Bronchial epithelial cell (primary cell): ENCODE measurements around the gene ABTB2. TPM values are rescaled to one million over a fixed set of nuclear protein-coding genes. Genes with fewer than 3 reads are reported as not detected.

ENCODE experiments used
- DNase-seq: peaks from one replicate; pipeline ENCODE4 v3.0.0-alpha.2; 2010; ENCODE audit warnings: low read depth
- FAIRE-seq: peaks from 2 replicates; lab custom pipeline; 2011; peaks lifted over from hg19 to GRCh38; lab: Jason Lieb, UNC
- H3K27me3 ChIP-seq: 2 replicates; pipeline ENCODE4 v1.5.1; 2011; ENCODE audit warnings: low read length; ENCODE audit not compliant: control insufficient read depth, insufficient read depth
- H3K36me3 ChIP-seq: 2 replicates; pipeline ENCODE4 v1.5.1; 2011; ENCODE audit warnings: low read length; ENCODE audit not compliant: control insufficient read depth, insufficient read depth
- H3K4me3 ChIP-seq: 2 replicates; pipeline ENCODE4 v1.5.1; 2011; ENCODE audit warnings: mild to moderate bottlenecking, low read depth, low read length, control low read depth
- total RNA-seq: library from RNA; depleted of rRNA; stranded (reverse); fragments of >200 nt; gene quantifications from 2 replicates; pipeline ENCODE4 v1.2.1, GENCODE V29; 2014
- TF ChIP-seq, protein P1 (sequence below): IDR thresholded peaks from 2 replicates; pipeline ENCODE4 v1.5.1; 2011; ENCODE audit warnings: mild to moderate bottlenecking, moderate library complexity, low read length, control low read depth, inconsistent platforms; ENCODE audit not compliant: insufficient read depth, severe bottlenecking

The ABTB2 gene
- total RNA-seq, 1 donor from 2014 or later: 0.53 TPM

DNA sequence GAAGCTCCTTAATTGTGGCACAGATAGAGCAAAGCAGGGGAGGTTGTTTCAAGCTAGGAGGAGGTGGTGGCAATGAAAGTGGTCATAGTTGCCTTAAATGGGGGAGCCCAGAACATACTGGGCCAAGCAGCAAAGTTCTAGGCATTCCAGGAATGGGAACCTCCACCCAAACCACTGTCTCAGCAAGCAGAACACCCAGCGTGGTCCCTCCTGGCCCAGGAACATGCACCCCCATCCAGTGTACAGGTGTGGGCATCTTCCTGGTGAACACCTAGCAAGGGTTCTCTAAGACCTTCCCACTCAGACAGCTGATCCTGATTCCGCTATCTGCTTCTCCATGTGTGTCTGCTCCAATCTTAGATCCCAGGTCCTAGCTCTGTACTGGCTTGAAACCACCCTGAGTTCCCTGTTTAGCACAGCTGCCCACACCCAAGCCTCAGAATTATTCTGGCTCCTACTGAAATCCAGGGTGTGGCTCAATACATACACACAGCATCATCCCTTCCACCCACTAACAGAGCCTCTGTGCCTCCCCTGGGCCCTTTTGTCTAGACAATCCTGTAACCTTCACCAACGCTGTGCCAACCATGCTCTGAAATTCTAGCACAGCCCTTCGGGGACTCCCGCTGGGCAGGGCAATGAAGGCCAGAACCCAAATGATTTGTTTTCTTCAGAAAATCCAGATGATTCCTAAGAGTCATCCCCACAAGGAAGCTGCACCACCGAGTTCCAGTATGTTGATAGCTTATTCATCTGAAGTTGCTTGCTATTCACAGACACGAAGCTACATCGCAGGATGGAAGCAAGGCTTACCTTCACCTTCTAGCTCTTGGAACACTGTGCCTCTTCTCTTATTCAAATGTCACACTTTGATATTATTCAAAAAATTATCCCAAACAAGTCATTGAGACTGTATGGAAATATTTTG, 76.6 kb downstream of the ABTB2 start:
- FAIRE-seq: peak; percentile 62
- H3K4me3 ChIP-seq: no peak overlapping the region
- TF ChIP-seq, protein P1, sequence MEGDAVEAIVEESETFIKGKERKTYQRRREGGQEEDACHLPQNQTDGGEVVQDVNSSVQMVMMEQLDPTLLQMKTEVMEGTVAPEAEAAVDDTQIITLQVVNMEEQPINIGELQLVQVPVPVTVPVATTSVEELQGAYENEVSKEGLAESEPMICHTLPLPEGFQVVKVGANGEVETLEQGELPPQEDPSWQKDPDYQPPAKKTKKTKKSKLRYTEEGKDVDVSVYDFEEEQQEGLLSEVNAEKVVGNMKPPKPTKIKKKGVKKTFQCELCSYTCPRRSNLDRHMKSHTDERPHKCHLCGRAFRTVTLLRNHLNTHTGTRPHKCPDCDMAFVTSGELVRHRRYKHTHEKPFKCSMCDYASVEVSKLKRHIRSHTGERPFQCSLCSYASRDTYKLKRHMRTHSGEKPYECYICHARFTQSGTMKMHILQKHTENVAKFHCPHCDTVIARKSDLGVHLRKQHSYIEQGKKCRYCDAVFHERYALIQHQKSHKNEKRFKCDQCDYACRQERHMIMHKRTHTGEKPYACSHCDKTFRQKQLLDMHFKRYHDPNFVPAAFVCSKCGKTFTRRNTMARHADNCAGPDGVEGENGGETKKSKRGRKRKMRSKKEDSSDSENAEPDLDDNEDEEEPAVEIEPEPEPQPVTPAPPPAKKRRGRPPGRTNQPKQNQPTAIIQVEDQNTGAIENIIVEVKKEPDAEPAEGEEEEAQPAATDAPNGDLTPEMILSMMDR: no peak
- H3K36me3 ChIP-seq: no peaks in the 10 kb centered on the region
- DNase-seq: no peak
- no peaks in the 10 kb centered on the region for H3K27me3 ChIP-seq

- no peaks in the 10 kb centered on the region for H3K36me3 ChIP-seq
- no peaks in the 10 kb centered on the region for H3K27me3 ChIP-seq
- FAIRE-seq: peak; percentile 7
- no peak for DNase-seq
- TF ChIP-seq, protein P1: no peak
- no peak overlapping the region for H3K4me3 ChIP-seq
Measured at GRCh38 chr11:34278693-34279297, 79.0 kb downstream of the ABTB2 start.

GRCh38 chr11:34278175-34278574, 79.6 kb downstream of the ABTB2 start:
- no peak for FAIRE-seq
- H3K36me3 ChIP-seq: no peaks in the 10 kb centered on the region
- no peaks in the 10 kb centered on the region for H3K27me3 ChIP-seq
- DNase-seq: no peak
- H3K4me3 ChIP-seq: no peak overlapping the region
- TF ChIP-seq, protein P1: no peak

DNA sequence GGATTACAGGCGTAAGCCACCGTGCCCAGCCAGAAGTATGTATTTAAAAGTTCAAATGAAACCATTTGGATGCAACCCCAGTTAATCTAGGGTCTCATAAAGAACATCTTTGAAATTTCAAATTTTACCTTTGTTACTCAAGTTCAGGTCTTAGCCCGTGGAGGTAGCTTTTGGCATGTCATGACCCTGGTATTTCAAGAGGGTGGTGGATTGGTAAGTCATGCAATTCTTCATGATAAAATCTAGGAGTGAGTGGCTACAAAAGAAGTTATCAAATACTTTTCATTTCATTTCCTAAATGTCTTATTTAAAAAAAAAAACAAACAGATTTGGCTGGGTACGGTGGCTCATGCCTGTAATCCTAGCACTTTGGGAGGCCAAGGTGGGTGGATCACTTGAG, 80.6 kb downstream of the ABTB2 start:
- no peak for DNase-seq
- Histone ChIP-seq H3K27me3 (no peaks in the 10 kb centered on the region), H3K36me3 (no peaks in the 10 kb centered on the region), H3K4me3 (no peak overlapping the region)
- TF ChIP-seq, protein P1: no peak
- FAIRE-seq: no peak

- Histone ChIP-seq H3K27me3 (no peaks in the 10 kb centered on the region), H3K36me3 (no peaks in the 10 kb centered on the region), H3K4me3 (no peak overlapping the region)
- TF ChIP-seq, protein P1: no peak
- DNase-seq: no peak
- no peak for FAIRE-seq
Measured at GRCh38 chr11:34276352-34276864, 81.4 kb downstream of the ABTB2 start.
